HEK293 (cell line): ENCODE measurements around the gene LAMTOR1.

Experiments
- CTCF ChIA-PET: fragments of 350-600 bp; formaldehyde crosslinking; extraction: SDS; loops from one replicate; lab custom pipeline; 2021; ENCODE audit warnings: antibody characterized with exemption; lab: Yijun Ruan, JAX
- POLR2A ChIA-PET: fragments of 300-600 bp; formaldehyde crosslinking; extraction: SDS; loops from one replicate; lab custom pipeline; 2020; ENCODE audit warnings: antibody characterized with exemption, inconsistent platforms; lab: Yijun Ruan, JAX
- H3K27ac ChIP-seq: fragments of 200-500 bp; sonication (Bioruptor generic); 2 replicates; pipeline ENCODE4 v1.5.1; 2014; ENCODE audit warnings: low read depth, low read length, control low read depth, inconsistent platforms; ENCODE audit errors: extremely low read depth
- H3K36me3 ChIP-seq, 2 experiments: fragments of 200-500 bp in 1 of 2; sonication (Bioruptor generic) in 1 of 2; 1 replicate in 1 of 2; 2 replicates in 1 of 2; pipeline ENCODE4 v1.5.1; 2014 to 2017; ENCODE audit warnings: inconsistent platforms in 2 of 2, low read length in 2 of 2; ENCODE audit not compliant: control insufficient read depth in 2 of 2, insufficient read depth in 1 of 2
- H3K4me1 ChIP-seq: fragments of 200-500 bp; sonication (Bioruptor generic); 2 replicates; pipeline ENCODE4 v1.5.1; 2014; ENCODE audit warnings: mild to moderate bottlenecking, low read length, inconsistent platforms; ENCODE audit not compliant: control insufficient read depth, insufficient read depth
- H3K4me3 ChIP-seq: 2 replicates; pipeline ENCODE4 v1.5.1; 2011; ENCODE audit warnings: low read depth, mild to moderate bottlenecking, control low read depth, low read length, moderate library complexity
- H3K9me3 ChIP-seq: fragments of 200-500 bp; sonication (Bioruptor generic); 2 replicates; pipeline ENCODE4 v1.5.1; 2014; ENCODE audit warnings: low read depth, low read length, inconsistent platforms; ENCODE audit not compliant: control insufficient read depth, insufficient read depth
- KLF7 ChIP-seq: fragments of 450-650 bp; formaldehyde crosslinking; IDR thresholded peaks from 2 replicates; pipeline ENCODE4 v1.5.1; 2016; ENCODE audit warnings: missing biosample characterization, missing genetic modification characterization, borderline replicate concordance
- SALL2 ChIP-seq: fragments of 450-650 bp; formaldehyde crosslinking; IDR thresholded peaks from 2 replicates; pipeline ENCODE4 v1.5.0; 2017; ENCODE audit warnings: missing biosample characterization, mild to moderate bottlenecking, missing genetic modification characterization, borderline replicate concordance
- ZBTB11 ChIP-seq: fragments of 450-650 bp; formaldehyde crosslinking; conservative IDR thresholded peaks from 2 replicates; pipeline ENCODE4 v1.5.1; 2016; ENCODE audit warnings: low read depth, missing biosample characterization, missing genetic modification characterization
- ZBTB49 ChIP-seq: fragments of 450-650 bp; formaldehyde crosslinking; IDR thresholded peaks from 2 replicates; pipeline ENCODE4 v1.5.1; 2016; ENCODE audit warnings: missing biosample characterization, missing genetic modification characterization, low read depth
- ZNF114 ChIP-seq: fragments of 450-650 bp; formaldehyde crosslinking; IDR thresholded peaks from 2 replicates; pipeline ENCODE4 v1.5.0; 2017; ENCODE audit warnings: missing biosample characterization, missing genetic modification characterization
- ZNF157 ChIP-seq: fragments of 450-650 bp; formaldehyde crosslinking; IDR thresholded peaks from 2 replicates; pipeline ENCODE4 v1.5.1; 2016; ENCODE audit warnings: missing biosample characterization, missing genetic modification characterization
- ZNF174 ChIP-seq: fragments of 450-650 bp; formaldehyde crosslinking; IDR thresholded peaks from 2 replicates; pipeline ENCODE4 v1.5.0; 2017; ENCODE audit warnings: missing biosample characterization, mild to moderate bottlenecking, missing genetic modification characterization
- ZNF202 ChIP-seq: fragments of 450-650 bp; formaldehyde crosslinking; IDR thresholded peaks from 2 replicates; pipeline ENCODE4 v1.5.1; 2016; ENCODE audit warnings: missing biosample characterization, missing genetic modification characterization, borderline replicate concordance
- ZNF248 ChIP-seq: fragments of 450-650 bp; formaldehyde crosslinking; IDR thresholded peaks from 2 replicates; pipeline ENCODE4 v1.5.1; 2017; ENCODE audit warnings: missing biosample characterization, missing genetic modification characterization
- ZNF274 ChIP-seq, 2 experiments: fragments of 200-500 bp in 1 of 2; fragments of 450-650 bp in 1 of 2; sonication (Bioruptor generic) in 1 of 2; formaldehyde crosslinking in 1 of 2; IDR thresholded peaks; 2 replicates each; pipeline versions ENCODE4 v1.5.1 to v1.6.1; 2014 to 2016; ENCODE audit warnings: borderline replicate concordance in 1 of 2, inconsistent platforms in 1 of 2, low read length in 1 of 2, missing biosample characterization in 1 of 2, missing genetic modification characterization in 1 of 2
- ZNF311 ChIP-seq: fragments of 450-650 bp; formaldehyde crosslinking; IDR thresholded peaks from 2 replicates; pipeline ENCODE4 v1.5.1; 2017; ENCODE audit warnings: missing biosample characterization, missing genetic modification characterization, borderline replicate concordance
- ZNF391 ChIP-seq: fragments of 450-650 bp; formaldehyde crosslinking; IDR thresholded peaks from 2 replicates; pipeline ENCODE4 v1.5.1; 2016; ENCODE audit warnings: low read depth, missing biosample characterization, missing genetic modification characterization, borderline replicate concordance
- ZNF518A ChIP-seq: fragments of 450-650 bp; formaldehyde crosslinking; conservative IDR thresholded peaks from 2 replicates; pipeline ENCODE4 v1.5.1; 2016; ENCODE audit warnings: low read depth, missing biosample characterization, missing genetic modification characterization
- ZNF560 ChIP-seq: fragments of 450-650 bp; formaldehyde crosslinking; IDR thresholded peaks from 2 replicates; pipeline ENCODE4 v1.5.1; 2017; ENCODE audit warnings: missing biosample characterization, missing genetic modification characterization, borderline replicate concordance
- ZNF600 ChIP-seq: fragments of 450-650 bp; formaldehyde crosslinking; IDR thresholded peaks from 2 replicates; pipeline ENCODE4 v1.5.1; 2016; ENCODE audit warnings: missing biosample characterization, missing genetic modification characterization
- ZNF677 ChIP-seq: fragments of 450-650 bp; IDR thresholded peaks from 2 replicates; pipeline ENCODE4 v1.5.0; 2018; ENCODE audit warnings: missing biosample characterization, mild to moderate bottlenecking, missing genetic modification characterization, moderate library complexity
- ZNF830 ChIP-seq: fragments of 450-650 bp; IDR thresholded peaks from 2 replicates; pipeline ENCODE4 v1.5.0; 2018; ENCODE audit warnings: missing biosample characterization, missing genetic modification characterization, low read depth, mild to moderate bottlenecking, moderate library complexity

The LAMTOR1 gene

GRCh38 chr11:72078477-72078876, 24.6 kb downstream of the LAMTOR1 start:
- peak overlapping the region; percentile 77 for H3K4me3 ChIP-seq
- no peak overlapping the region for H3K27ac ChIP-seq
- H3K4me1 ChIP-seq: no peaks in the 10 kb centered on the region
- peaks cover 0 to 8% of the 10 kb centered on the region in 2 experiments; a peak in 2 of 3 replicates for H3K36me3 ChIP-seq
- ChIA-PET POLR2A (interaction anchor here (0.6 to 1.4 kb wide), 4 partner anchors 8 to 278 kb away, joined by 3 to 7 read pairs (median 4); no protein-coding TSS in a partner anchor), CTCF (interaction anchor here (1.0 to 2.5 kb wide), 3 partner anchors 13 to 53 kb away, joined by 3 to 22 read pairs (median 6); no protein-coding TSS in a partner anchor)
- TF ChIP-seq ZNF114: no peak
- no peak for TF ChIP-seq ZNF677 (tag by site-specific recombination)
- TF ChIP-seq ZNF274 (IDR thresholded peaks at IDR 0.05; ENCODE audit: low read length): no peak
- TF ChIP-seq ZNF274 (tag by site-specific recombination; IDR thresholded peaks at IDR 0.05; ENCODE audit: borderline replicate concordance): no peak
- H3K9me3 ChIP-seq: no peaks in the 10 kb centered on the region

GRCh38 chr11:72075756-72076155, 27.3 kb downstream of the LAMTOR1 start:
- POLR2A ChIA-PET: interaction anchor here (0.9 kb wide), 1 partner anchor 43 kb away, joined by 3 read pairs; no protein-coding TSS in a partner anchor
- H3K27ac ChIP-seq: no peak overlapping the region
- TF ChIP-seq ZNF174 (tag by site-specific recombination): no peak
- TF ChIP-seq, all 188 proteins: peak for 0
- H3K9me3 ChIP-seq: no peaks in the 10 kb centered on the region
- no peaks in the 10 kb centered on the region for H3K4me1 ChIP-seq
- peaks cover 0 to 8% of the 10 kb centered on the region in 2 experiments; a peak in 2 of 3 replicates for H3K36me3 ChIP-seq
- CTCF ChIA-PET: interaction anchor here (1.4 kb wide), 1 partner anchor 15 kb away, joined by 3 read pairs; no protein-coding TSS in a partner anchor
- H3K4me3 ChIP-seq: no peak overlapping the region

GRCh38 chr11:72075109-72075508, 28.0 kb downstream of the LAMTOR1 start:
- ChIA-PET CTCF (interaction anchor here (0.7 to 1.4 kb wide), 2 partner anchors 16 to 71 kb away, joined by 3 read pairs; no protein-coding TSS in a partner anchor), POLR2A (interaction anchor here (0.9 kb wide), 1 partner anchor 42 kb away, joined by 3 read pairs; no protein-coding TSS in a partner anchor)
- Histone ChIP-seq H3K4me1 (no peaks in the 10 kb centered on the region), H3K36me3 (peaks cover 0 to 8% of the 10 kb centered on the region in 2 experiments; a peak in 2 of 3 replicates), H3K27ac (no peak overlapping the region), H3K4me3 (no peak overlapping the region), H3K9me3 (no peaks in the 10 kb centered on the region)
- TF ChIP-seq ZNF518A (no peak), ZNF391 (tag by site-specific recombination) (no peak), ZNF830 (tag by site-specific recombination) (no peak), ZNF311 (tag by site-specific recombination) (no peak), ZNF202 (tag by site-specific recombination) (no peak), SALL2 (no peak), ZBTB11 (tag by site-specific recombination) (no peak), ZNF600 (tag by site-specific recombination) (no peak), KLF7 (no peak), ZNF157 (tag by site-specific recombination) (no peak), ZBTB49 (tag by site-specific recombination) (no peak), ZNF560 (no peak), ZNF248 (tag by site-specific recombination) (no peak)
